Middle frontal gyrus (tissue), 1 donor: ENCODE results near the gene NARF.

Source experiments
- DNase-seq: peaks from one replicate; pipeline ENCODE4 v3.0.0-alpha.2; 2015; ENCODE audit warnings: low spot score; ENCODE audit errors: extremely low spot score

Gene NARF

GRCh38 chr17:82433560-82434215 lies 24.9 kb upstream of the NARF start:
- no peak for DNase-seq

GRCh38 chr17:82434216-82434565 lies 24.4 kb upstream of the NARF start:
- no peak for DNase-seq

- DNase-seq: no peak
Observed at GRCh38 chr17:82435103-82435502, 23.4 kb upstream of the NARF start.

GRCh38 chr17:82435601-82436583 lies 22.6 kb upstream of the NARF start:
- DNase-seq: no peak

- no peak for DNase-seq
Observed at GRCh38 chr17:82436601-82437324, 21.8 kb upstream of the NARF start.

GRCh38 chr17:82437325-82437668 lies 21.2 kb upstream of the NARF start:
- DNase-seq: no peak

- no peak for DNase-seq
Observed at GRCh38 chr17:82438401-82439193, 19.9 kb upstream of the NARF start.

GRCh38 chr17:82439194-82439828 lies 19.2 kb upstream of the NARF start:
- DNase-seq: no peak

- no peak for DNase-seq
Observed at GRCh38 chr17:82439829-82440365, 18.6 kb upstream of the NARF start.

- DNase-seq: no peak
Observed at GRCh38 chr17:82440469-82440981, 18.0 kb upstream of the NARF start.

- DNase-seq: no peak
Observed at GRCh38 chr17:82440991-82441627, 17.4 kb upstream of the NARF start.

GRCh38 chr17:82441691-82442487 lies 16.7 kb upstream of the NARF start:
- no peak for DNase-seq

- no peak for DNase-seq
Observed at GRCh38 chr17:82442643-82443464, 15.7 kb upstream of the NARF start.

GRCh38 chr17:82443465-82444283 lies 14.9 kb upstream of the NARF start:
- no peak for DNase-seq

GRCh38 chr17:82444284-82444893 lies 14.2 kb upstream of the NARF start:
- DNase-seq: no peak

GRCh38 chr17:82444941-82445521 lies 13.5 kb upstream of the NARF start:
- no peak for DNase-seq
